A673 (cell line): Measurements from ENCODE around the gene PEX16.

Experiments used
- CTCF ChIP-seq: fragments of 300-800, 200-600 bp; sonication (generic); conservative IDR thresholded peaks from 2 replicates; pipeline ENCODE4 v1.5.1; 2017; ENCODE audit warnings: low read depth, mild to moderate bottlenecking, antibody characterized with exemption, low read length, moderate library complexity, mixed read lengths
- EZH2 ChIP-seq: fragments of 200-600 bp; sonication (generic); IDR thresholded peaks from 2 replicates; pipeline ENCODE4 v1.6.1; 2017; ENCODE audit warnings: borderline replicate concordance, low read depth, mild to moderate bottlenecking, mixed read lengths, antibody characterized with exemption, low read length; ENCODE audit not compliant: poor library complexity, severe bottlenecking

GRCh38 chr11:45921561-45922424, 4.1 kb upstream of the PEX16 start:
- TF ChIP-seq CTCF = no peak
- no peak for TF ChIP-seq EZH2
